Frontal cortex (tissue), 4 donors: ENCODE results near the gene ATP7B. TPM values are rescaled to one million over a fixed set of nuclear protein-coding genes. Genes with fewer than 3 reads are reported as not detected.

Experiments
- DNase-seq, 2 donors: peaks; one replicate each; pipeline ENCODE4 v3.0.0; 2012; ENCODE audit warnings: low spot score in 2 of 2
- FAIRE-seq: peaks from 2 replicates; lab custom pipeline; 2012; peaks lifted over from hg19 to GRCh38; lab: Jason Lieb, UNC
- total RNA-seq: library from RNA; depleted of rRNA; stranded (reverse); fragments of >200 nt; gene quantifications from one replicate; pipeline ENCODE4 v1.2.3, GENCODE V29; 2014
- donor health status: control.
- donor health status: control.
- donor health status: control.

ATP7B gene
- total RNA-seq, 1 donor from 2014 or later: 7.3 TPM

DNA sequence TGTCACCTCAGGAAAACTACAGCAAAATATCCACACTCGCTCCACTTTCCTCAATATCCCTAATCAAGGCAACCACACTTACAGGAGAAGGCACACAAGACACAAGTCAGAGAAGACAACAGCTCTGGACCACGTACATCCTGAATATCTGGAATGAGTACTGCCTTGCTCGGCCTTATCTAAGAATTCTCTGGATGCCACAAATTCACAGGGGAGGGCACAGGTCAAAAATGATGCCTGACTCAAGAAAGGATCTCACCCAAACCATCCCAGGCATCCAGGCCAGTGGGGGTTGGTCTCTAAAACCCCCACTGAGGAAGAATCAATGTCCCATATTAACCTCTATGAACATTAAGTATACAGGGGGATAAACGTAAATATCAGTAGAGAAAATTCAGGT is 29.9 kb downstream of the ATP7B start:
- FAIRE-seq (no peak), DNase-seq (no peak)

DNA sequence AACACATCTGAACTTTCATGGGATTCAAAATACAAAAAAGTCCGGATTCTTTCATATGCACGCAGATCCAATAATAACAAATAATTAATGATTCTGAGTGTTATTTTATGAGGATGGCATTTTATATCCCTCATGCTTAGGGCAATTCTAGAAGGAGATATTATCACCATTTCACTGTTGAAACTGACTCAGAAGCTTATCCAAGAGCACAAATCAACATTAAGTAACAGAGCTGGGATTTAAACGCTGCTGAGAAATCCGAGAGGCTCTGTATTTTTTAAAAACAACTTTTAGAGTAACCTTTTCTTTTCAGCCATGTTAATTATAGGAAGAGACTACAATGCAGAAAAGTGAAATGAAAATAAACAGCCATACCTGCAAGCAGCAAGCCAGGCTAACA is 30.3 kb downstream of the ATP7B start:
- DNase-seq (no peak), FAIRE-seq (no peak)

DNA sequence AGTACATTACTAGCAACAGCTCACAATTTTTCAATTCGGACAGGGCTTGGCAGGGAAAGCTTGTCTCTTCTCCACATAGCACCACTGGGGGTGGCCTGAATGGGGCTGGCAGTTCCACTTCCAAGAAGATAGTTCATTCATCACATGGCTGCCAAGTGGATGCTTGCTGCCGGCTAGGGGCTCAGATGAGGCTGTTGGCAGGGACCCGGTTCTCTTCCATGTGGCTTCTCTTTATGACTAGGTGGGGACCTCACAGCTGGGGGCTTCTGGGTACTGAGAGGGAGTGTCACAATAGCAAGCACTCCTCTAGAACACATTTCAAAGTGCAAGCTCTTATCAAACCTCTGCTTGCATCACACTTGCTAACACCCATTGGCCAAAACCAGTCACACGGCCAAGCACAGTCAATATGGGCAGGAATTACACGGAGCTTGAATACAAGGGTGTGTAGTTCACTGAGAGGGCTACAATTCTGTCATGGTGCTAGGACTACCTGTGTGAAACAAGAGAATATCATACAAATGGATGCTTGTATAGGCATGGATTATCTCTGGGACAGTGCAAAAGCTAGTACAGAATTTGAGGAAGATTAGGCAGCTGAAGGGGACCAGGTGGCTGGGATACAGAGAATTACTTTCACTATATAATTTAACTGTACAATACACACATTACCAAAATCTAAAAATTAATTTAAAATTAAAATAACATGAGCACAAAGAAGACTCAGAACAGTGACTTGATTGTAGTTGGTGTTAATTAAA is 32.3 kb downstream of the ATP7B start:
- FAIRE-seq (no peak), DNase-seq (no peak)

DNA sequence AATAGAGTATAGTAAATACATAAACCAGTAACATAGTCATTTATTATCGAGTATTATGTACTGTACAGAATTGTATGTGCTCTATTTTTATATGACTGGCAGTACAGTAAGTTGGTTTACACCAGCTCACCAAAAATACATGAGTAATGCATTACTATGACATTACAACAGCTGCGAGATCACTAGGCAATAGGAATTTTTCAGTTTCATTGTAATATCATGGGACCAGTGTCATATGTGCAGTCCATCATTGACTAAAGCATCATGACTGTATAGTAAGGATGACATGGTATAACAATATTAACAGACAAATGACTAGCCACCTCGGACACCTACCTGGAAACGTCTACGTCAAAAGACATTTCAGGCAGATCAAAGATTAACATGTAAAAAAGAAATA is 33.6 kb downstream of the ATP7B start:
- FAIRE-seq (no peak), DNase-seq (no peak)

DNA sequence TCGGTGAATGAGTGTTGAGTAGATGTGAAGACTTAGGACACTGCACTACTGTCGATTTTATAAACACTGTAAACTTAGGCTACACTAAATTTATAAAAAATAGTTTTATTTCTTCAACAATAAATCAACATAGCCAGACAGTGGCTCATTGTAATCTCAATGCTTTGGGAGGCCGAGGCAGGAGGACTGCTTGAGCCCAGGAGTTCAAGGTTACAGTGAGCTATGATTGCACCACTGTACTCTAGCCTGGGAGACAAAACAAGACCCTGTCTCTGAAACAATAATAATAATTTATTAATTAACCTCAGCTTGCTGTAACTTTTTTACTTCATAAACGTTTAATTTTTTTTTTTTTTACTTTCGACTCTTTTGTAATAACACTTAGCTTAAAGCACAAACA is 34.4 kb downstream of the ATP7B start:
- FAIRE-seq (no peak), DNase-seq (no peak)

DNA sequence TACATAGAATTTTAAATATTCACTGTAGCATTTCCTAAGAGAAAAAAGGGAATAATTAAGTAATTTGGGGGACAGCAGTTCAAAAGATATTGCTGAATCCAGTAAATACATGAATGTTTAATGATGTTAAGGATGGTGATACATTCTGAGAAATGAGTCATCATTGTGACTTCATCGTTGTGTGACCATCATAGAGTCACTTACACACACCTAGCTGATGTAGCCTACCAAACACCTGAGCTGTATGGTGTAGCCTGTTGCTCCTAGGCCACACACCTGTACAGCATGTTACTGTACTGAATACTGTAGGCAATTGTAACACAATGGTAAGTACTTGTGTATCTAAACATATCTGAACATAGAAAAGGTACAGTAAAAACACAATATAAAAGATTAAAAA is 34.8 kb downstream of the ATP7B start:
- DNase-seq (no peak), FAIRE-seq (no peak)

DNA sequence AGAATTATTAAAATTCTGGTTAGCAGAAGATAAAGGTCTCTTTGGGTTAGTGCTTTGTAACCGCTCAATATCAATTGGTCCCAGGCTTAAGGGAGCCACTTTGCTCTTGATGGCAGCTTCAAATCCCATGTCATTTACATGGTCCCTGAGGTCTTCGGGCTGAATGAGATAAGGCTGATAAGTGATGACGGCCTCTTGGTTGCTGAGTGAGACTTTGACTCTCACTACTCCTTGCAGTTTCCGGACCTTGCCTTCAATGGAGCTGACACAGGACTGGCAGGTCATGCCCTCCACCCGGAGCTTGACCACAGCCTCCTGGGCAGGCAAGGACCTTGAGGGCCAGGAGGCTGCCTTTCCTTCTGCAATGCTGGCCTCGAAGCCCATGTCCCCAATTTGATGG is 36.8 kb downstream of the ATP7B start:
- FAIRE-seq (no peak), DNase-seq (no peak)

DNA sequence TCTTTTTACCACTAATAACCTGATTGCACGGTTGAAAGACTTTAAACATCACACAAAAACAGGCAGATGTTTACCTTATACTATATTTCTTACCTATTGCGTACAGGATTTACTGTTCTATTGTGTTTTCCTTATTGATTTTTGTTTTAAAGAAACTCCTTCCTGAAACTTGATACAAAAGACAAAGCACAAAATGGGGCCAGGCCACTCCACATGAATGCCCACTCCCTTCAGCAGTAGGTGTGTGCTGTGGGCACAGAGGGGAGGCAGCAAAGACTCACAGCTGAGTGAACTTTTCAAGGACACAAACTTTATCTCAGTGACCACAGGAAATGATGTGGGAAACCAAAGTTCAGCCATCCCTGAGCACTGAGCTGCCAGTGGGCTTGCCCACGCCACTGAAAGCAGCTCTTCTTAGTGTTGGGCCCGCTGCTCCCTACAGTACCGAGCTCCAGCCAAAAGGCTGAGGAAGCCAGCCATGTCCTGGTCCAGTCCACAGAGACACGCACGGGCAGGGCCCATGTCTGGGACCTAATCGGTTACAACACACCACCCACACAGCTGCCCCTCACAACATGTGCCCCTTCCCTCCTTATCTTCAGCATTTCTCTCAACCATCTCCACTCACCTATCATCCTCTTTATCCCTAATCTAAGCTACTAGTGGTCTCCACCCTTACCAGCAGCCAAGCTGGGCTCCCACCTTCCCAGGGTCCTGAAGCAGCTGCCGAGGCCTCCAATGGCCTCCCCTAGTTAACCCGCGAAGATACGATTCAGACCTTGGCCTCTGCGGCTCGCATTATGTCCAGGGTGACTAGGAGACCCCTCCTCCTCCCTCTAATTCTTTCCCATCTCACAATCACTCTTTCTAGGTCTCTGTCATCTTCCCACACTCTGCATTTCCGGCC is 39.5 kb downstream of the ATP7B start:
- no peak for FAIRE-seq
- no peak for DNase-seq

DNA sequence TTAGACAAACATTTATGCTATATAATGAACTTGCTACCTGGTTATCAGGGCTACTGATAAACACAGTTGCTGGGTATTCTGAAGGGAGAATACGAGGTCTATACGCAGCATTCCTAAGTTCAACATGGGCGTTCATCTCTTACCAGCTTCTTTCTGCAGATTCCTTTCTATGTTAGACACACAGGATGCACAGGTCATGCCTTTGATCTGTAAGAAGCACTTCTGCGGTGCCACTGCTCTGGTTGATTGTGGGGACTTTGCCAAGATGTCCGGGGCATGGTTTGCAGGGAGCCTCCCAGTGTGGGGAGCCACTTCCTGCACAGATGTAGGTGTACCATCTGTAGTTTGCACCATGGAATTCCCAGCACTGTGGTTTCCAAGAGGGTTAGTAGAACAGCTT is 40.9 kb downstream of the ATP7B start:
- FAIRE-seq (no peak), DNase-seq (no peak)

DNA sequence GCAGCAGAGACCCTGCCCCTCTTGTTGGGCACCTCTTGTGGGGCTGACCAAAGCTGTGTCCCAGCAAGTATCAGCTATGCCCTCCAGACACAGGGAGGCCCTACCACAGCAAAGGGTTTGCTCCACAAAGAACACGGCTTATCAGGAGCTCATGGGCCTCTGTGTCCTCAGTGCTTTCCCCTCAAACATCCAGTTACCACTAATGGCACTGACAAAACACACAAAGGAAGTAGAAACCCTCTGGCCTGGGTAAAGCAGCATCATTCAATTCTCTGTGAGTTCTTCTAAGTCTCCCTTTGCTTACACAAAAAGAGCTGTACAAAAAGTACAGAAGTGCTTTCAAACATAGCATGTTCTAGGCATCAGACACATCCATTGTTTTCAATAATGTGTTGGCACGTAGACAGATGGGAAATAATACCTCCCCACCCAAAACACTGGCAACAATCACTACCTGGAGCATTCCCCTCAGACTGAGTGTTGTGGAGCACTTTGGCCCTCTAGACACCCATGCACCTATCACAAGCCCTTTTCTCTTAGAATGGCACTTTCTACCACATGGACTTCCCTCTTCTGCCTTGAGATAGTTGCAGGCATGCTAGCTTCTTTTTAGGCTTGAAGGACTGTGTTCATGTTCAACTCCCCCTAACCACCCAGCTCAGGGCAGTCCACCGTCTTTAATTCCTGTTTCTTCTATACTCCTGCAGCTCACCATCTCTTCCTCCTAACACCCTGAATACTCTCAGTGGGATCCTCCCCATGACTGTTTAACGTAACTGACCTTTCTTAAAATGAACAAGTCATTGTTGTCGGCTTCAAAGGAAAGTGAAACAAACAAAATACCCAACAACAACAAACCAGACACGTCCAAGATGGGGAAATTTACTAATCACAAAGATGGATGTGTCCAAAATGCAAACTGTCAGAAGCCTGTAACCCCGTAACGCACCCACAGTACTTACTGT is 43.5 kb downstream of the ATP7B start:
- no peak for DNase-seq
- no peak for FAIRE-seq

DNA sequence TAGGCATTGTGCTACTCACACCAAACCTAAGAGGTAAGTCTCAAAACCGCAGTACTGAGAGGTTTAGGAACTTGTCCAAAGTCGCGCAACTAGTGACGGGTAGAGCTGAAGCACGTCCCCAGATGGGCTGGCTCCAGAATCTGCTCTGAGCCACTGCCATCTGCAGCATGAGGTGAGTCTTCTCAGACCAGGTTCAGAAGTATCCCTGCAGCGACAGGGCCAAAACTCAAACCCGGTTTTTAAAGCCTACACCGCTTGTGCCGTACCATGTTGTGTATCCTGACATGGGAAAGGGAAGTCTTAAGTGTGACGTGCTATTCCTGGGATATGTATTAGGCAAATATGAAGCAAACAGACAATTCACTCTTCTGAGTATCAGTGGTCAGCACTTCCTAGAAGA is 45.1 kb downstream of the ATP7B start:
- DNase-seq: no peak

DNA sequence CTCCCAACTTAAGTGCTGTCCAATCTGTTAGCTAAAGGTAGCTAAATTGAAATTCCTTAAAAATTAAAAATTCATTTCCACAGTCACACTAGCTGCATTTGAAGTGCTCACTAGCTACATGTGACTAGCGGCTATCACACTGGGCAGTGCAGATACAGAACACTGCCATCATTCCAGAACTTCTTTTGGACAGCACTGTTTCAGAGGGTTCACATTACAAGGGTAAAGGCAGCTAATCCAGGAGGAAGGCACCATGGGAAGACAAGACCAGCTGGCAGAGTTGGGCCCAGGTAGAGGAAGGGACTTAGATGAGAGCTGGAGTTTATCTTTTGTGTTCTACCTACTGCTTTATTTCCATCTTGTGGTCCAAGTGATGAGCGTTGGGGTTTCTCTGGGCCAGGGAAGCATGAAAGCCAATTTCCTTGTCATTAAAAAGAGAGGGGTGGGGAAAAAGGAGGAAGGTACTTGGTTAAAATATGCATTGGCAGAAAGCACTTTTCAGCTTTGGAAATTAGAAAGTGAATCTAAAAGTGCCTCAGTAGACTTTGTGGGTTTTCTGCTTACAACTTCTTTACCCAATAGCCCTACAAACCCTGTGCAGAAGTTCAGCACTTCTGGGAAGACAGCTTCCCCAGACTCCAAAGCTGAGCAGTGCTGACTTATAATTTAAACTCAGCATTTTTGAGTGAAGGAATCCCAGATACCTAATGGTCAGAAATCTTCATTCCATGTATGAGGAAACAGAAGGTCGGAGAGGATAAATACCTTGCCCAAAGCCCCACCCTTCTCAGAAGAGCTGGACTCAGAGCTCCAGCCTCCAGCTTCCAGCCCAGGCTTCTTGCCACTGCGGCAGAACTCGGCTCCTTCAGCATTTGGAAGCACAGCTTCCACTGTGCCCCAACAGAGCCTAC is 49.5 kb downstream of the ATP7B start:
- DNase-seq (no peak), FAIRE-seq (no peak)

More for the DNA sequence above, 45.1 kb downstream of the ATP7B start:
- FAIRE-seq: no peak

DNA sequence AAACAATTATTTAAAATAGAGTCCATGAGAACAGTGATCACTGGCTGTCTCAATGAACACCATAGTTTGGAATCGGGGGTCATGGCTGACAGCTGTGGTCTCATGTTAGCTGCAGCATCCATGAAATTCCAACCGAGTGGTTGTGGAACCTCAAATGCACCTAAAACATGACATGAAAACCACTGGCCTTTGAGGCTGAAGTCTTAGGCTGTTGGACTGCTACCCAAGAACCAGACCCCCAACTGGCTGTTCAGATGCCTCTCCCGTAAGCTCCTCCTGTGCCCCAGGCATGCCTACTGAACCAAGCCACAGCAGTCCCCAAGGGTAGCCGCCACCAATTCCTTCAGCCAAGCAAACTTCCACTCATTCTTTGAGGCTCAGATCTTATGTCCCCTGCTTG is 50.5 kb downstream of the ATP7B start:
- DNase-seq (no peak), FAIRE-seq (no peak)

DNA sequence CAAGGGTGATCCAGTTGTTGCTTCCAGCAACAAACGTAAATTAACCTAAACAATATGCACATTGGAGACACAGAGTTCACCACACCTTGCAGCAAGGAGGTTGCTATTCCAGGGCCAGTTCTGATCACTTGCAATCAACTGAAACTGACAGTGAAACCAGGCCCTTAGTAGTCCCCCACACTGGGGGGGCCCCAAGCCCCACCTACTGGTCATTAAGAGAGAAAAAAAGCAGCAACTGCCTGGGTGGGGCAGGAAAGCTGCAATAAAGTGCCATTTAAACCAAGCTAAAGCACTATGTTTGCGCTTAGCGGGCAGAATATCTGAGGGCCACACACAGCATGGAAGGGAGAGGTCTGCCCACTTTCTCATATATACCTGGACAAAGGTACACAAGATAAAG is 51.5 kb downstream of the ATP7B start:
- no peak for FAIRE-seq
- no peak for DNase-seq

DNA sequence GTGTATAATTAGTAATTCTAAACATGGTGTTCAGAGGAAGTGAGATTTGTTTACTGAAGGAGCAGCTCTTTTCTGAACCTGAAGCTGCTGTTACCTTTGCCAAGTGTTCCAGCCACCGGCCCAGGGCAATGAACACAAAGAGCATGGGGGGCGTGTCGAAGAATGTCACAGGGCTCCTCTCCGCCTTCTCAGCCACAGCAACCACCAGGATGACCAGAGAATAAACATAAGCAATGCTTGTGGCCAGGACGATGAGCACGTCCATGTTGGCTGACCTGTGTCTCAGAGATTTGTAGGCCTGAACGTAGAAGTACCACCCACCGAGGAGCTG is 53.1 kb downstream of the ATP7B start:
- DNase-seq: no peak

DNA sequence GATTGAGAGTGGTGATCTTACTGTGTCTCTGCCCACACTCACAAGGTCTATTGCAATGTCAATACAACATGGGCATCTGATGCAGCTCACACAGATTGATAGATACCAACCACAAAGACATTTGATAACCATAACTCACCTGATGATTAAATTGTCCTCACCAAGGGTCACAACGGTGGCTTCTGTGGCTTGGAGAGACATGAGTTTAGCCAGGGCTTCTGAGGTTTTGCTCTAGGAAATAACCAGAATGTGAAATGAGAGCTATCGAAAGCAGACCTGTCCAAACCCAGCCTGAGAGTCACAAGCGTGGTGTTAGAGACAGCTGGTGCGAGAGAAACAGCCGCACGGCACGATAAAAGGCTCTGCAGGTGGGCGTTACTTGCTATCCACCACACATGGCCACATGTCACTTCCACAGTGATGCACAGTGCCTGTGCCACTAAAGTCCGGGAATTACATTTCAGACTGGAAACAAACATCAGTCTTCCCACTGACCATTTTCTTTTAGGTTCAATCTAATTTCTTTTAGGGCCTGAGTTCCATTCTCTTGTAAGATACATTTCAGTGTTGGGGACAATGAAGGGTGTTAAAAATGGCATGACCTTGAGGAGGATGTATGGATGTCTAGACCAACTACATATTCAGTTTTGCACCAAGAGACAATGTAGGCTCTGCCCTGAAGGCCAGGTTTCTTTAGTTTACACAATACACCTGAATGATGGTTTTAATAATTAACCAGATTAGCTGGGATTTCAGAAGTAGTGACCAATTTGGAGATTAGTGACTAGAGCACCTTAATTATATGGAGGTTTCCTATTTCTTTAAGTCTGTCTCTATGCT is 53.7 kb downstream of the ATP7B start:
- DNase-seq (no peak), FAIRE-seq (no peak)

More for the DNA sequence above, 53.1 kb downstream of the ATP7B start:
- FAIRE-seq: no peak

DNA sequence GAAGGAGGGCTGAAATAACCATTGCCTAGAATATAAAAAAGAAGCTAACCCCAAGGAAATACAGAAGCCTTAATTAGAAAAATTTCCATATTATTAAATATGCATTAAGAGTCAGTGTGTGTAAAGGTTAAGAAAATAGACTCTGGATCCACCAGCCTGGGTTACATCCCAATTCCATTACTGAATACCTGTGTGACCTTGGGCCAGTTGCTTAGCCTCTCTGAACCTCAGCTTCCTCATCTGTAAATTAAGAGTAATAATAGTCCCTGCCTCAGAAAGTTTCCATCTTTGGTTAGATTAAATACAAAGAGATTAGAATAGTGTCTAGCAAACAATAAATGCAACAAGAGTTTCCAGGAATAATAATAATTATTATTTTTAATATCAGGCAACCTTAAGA is 54.5 kb downstream of the ATP7B start:
- FAIRE-seq (no peak), DNase-seq (no peak)

DNA sequence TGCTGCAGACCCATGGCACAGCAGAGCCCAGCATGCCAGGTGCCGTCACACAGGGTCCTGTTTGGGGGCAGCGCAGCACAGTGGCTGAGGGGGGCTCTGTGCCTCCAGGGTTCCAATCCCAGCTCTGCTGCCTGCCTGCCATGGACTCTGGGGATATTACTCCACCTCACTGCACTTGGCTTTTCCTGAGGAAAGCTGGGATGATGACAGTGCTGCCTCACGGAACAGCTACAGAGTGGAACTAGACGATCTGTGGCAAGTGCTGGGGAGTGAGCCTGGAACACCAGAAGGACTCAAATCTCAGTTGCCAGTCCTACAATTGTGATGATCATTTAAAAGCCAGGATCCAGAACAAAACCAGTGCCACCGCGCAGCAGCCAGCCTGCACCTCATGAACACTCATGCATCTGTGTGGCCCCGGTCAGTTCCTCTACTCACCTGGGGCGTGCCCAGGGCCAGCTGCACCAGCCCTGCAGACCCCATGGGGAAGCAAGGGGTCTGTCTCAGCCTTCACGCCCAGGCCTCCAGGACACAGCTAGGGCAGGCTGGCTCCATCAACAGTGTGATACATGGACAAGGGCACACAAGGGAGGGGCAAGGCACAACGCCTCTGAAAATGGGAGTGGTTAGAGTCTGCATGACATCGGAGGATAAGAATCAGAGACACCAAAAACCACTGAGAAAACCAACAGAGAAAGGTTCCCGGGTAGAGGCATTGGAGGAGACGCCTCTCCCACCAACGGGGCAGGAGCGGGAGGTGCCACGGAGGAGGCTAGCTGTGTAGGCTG is 55.2 kb downstream of the ATP7B start:
- DNase-seq (no peak), FAIRE-seq (no peak)
